Tibial artery (tissue), 4 donors: Measurements from ENCODE around the gene FASTKD1.
"Not testable (repeated sequence)": the region's sequence is repeated elsewhere in the genome, so short reads cannot be mapped to it uniquely, and the experiment has no call there.

Source experiments
- DNase-seq, 2 donors: peaks; one replicate each; pipeline ENCODE4 v3.0.0-alpha.2; 2019
- H3K27ac ChIP-seq, 2 donors: fragments of 200-600 bp; sonication (generic) in 1 of 2; 1 replicate in 1 of 2; 2 replicates in 1 of 2; pipeline ENCODE4 v1.5.1; 2018 to 2019; ENCODE audit warnings: mild to moderate bottlenecking in 1 of 2
- H3K27me3 ChIP-seq, 2 donors: fragments of 200-600 bp; sonication (generic) in 1 of 2; one replicate each; pipeline versions ENCODE4 v1.5.1 to v1.6.0; 2016 to 2019
- H3K36me3 ChIP-seq, 3 donors: fragments of 200-600 bp; sonication (generic) in 2 of 3; one replicate each; pipeline ENCODE4 v1.5.1; 2016 to 2019; ENCODE audit warnings: mild to moderate bottlenecking in 2 of 3
- H3K4me1 ChIP-seq, 4 donors: fragments of 200-600 bp; sonication (generic) in 2 of 4; 1 replicate in 3 of 4; 2 replicates in 1 of 4; pipeline ENCODE4 v1.5.1; 2016 to 2019
- H3K4me3 ChIP-seq, 2 donors: fragments of 200-600 bp; sonication (generic) in 1 of 2; 1 replicate in 1 of 2; 2 replicates in 1 of 2; pipeline ENCODE4 v1.5.1; 2018 to 2019; ENCODE audit warnings: mild to moderate bottlenecking in 2 of 2
- H3K9me3 ChIP-seq, 3 donors: fragments of 200-600 bp; sonication (generic) in 1 of 3; one replicate each; pipeline ENCODE4 v1.5.1; 2016 to 2019
- CTCF ChIP-seq, 2 experiments: fragments of 200-600 bp in 1 of 2; fragments of 450-650 bp in 1 of 2; IDR thresholded peaks; one replicate each; pipeline ENCODE4 v1.5.1; 2017 to 2019; ENCODE audit warnings: antibody characterized with exemption in 2 of 2, mild to moderate bottlenecking in 1 of 2, moderate library complexity in 1 of 2
- intact Hi-C: fragments of 100-400 bp; cut with DNase I; formaldehyde crosslinking; loops from one replicate; pipeline ENCODE4 v1.15.0; 2023; ENCODE audit warnings: low total_unique reads

The FASTKD1 gene

DNA sequence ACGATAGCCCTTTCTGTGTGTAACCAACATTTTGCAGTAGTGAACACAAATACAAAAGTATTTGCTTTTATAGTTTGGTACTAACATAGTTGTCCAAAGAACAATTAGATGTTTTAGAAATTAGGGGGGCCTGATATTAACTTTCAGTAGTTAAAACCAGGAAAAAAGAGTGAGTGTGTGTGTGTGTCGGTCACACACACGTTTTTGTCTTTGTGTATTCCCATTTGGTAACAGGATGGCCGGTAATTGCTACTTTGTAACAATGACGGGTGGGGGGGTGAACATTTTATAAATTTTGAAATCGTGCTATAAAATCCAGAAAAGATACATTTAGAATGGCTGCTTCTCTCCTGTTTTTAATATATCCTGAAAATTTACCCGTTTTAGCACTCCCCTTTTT is 12.0 kb upstream of the FASTKD1 start:
- TF ChIP-seq CTCF (IDR thresholded peaks at IDR 0.05) = no peak
- no peak for DNase-seq
- no peaks in the 10 kb centered on the region for H3K27me3 ChIP-seq
- intact Hi-C loops = no loop called here
- H3K9me3 ChIP-seq = no peaks in the 10 kb centered on the region
- peak overlapping the region; percentile 63 to 69 for H3K4me3 ChIP-seq
- H3K4me1 ChIP-seq = peaks cover 0 to 27% (median 19%) of the 10 kb centered on the region in 4 donors
- H3K36me3 ChIP-seq = no peaks in the 10 kb centered on the region
- peak overlapping the region; percentile 92 to 95 for H3K27ac ChIP-seq

- peak within 1 kb of the TSS; percentile 63 to 69 for H3K4me3 ChIP-seq
- intact Hi-C loops = no loop called here
These were observed 10.6 kb upstream of the FASTKD1 start, which contains the start of gene PPIG for GRCh38 chr2:169584005-169584877. TSS of gene PPIG (plus strand) at chr2:169584351. CDS start at chr2:169604042, 19,691 bp downstream.

DNA sequence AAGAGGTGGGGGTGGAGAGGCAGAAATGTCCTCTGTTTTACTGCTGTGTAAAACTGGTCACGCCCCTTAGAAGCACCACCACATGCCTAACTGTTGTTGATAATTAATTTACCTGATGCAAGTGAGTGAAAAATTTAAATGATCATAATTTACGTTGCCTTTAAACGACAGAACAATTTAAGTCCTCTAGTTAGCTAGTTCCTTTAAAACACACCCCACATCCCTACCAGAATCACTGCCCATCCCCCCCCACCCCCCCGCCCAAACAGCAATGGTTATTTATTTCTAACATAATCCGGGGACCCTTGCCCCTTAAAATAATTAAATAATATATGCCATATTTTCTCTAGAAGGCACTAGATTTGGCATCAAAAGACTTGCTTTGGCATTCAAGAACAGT is 9.9 kb upstream of the FASTKD1 start:
- TF ChIP-seq CTCF (IDR thresholded peaks at IDR 0.05) = no peak
- DNase-seq = no peak
- no peaks in the 10 kb centered on the region for H3K9me3 ChIP-seq
- H3K27ac ChIP-seq = peak overlapping the region; percentile 92 to 95
- peaks cover 0 to 27% (median 19%) of the 10 kb centered on the region in 4 donors for H3K4me1 ChIP-seq
- H3K4me3 ChIP-seq = no peak overlapping the region
- no peaks in the 10 kb centered on the region for H3K36me3 ChIP-seq
- intact Hi-C loops = no loop called here
- no peaks in the 10 kb centered on the region for H3K27me3 ChIP-seq

More at GRCh38 chr2:169584005-169584877, 10.6 kb upstream of the FASTKD1 start, which contains the start of gene PPIG:
- Histone ChIP-seq H3K4me1 (peaks cover 0 to 27% (median 19%) of the 10 kb centered on the region in 4 donors), H3K27me3 (no peaks in the 10 kb centered on the region), H3K27ac (peak within 1 kb of the TSS; percentile 92 to 95), H3K36me3 (no peaks in the 10 kb centered on the region), H3K9me3 (no peaks in the 10 kb centered on the region)
- DNase-seq = peak; percentile 91 to 92
- TF ChIP-seq CTCF (IDR thresholded peaks at IDR 0.05) = no peak

DNA sequence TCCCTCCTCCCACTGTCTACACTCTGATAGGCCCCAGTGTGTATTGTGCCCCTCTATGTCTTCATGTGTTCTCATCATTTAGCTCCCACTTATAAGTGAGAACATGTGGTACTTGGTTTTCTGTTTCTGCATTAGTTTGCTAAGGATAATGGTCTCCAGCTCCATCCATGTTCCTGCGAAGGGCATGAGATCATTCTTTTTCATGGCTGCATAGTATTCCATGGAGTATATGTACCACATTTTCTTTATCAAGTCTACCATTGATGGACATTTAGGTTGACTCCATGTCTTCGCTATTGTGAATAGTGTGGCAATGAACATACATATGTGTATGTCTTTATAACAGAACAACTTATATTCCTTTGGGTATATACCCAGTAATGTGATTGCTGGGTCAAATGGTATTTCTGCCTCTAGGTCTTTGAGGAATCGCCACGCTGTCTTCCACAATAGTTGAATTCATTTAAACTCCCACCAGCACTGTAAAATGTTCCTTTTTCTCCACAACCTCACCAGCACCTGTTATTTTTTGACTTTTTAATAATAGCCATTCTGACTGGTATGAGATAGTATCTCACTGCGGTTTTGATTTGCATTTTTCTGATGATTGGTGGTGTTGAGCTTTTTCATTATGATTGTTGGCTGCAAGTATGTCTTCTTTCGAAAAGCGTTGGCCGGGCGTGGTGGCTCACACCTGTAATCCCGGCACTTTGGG is 9.0 kb upstream of the FASTKD1 start:
- peaks cover 0 to 24% (median 19%) of the 10 kb centered on the region in 4 donors for H3K4me1 ChIP-seq
- H3K9me3 ChIP-seq, H3K4me3 ChIP-seq, DNase-seq, H3K27me3 ChIP-seq, H3K36me3 ChIP-seq, H3K27ac ChIP-seq, intact Hi-C loops: not testable (repeated sequence)

DNA sequence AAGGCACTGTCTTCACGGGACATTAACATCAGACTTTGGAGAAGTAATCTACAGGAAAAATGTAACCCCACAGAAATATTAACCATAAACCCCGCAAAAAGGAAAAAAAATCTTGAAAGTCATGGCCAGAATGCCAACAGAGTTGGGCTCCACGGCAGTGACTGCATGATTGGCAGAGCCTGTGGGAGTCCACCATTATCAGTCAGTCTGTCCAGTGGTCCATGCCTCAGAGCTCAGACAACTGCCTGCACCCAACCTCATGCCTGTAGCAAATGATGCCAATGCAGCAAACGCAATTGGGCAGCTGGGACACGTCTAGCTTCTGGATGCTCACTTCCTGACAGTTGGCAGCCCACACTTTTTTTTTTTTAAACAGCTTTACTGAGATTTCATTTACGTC is 5.4 kb upstream of the FASTKD1 start:
- no peak overlapping the region for H3K27ac ChIP-seq
- intact Hi-C loops = loop anchor here (5.0 kb wide), 1 partner anchor 248 kb away; the partner anchor contains the start of gene UBR3
- no peak overlapping the region for H3K4me3 ChIP-seq
- DNase-seq = no peak
- H3K4me1 ChIP-seq = peaks cover 0 to 3% (median 0%) of the 10 kb centered on the region in 4 donors
- H3K9me3 ChIP-seq = no peaks in the 10 kb centered on the region
- no peaks in the 10 kb centered on the region for H3K27me3 ChIP-seq
- H3K36me3 ChIP-seq = no peaks in the 10 kb centered on the region
- no peak for TF ChIP-seq CTCF (IDR thresholded peaks at IDR 0.05)

GRCh38 chr2:169575264-169575663 is 1.6 kb upstream of the FASTKD1 start:
- not testable (repeated sequence) for H3K4me3 ChIP-seq, H3K27ac ChIP-seq, H3K9me3 ChIP-seq, H3K27me3 ChIP-seq, DNase-seq, H3K36me3 ChIP-seq
- H3K4me1 ChIP-seq = peaks cover 0 to 14% (median 3%) of the 10 kb centered on the region in 4 donors
- intact Hi-C loops = loop anchor here (5.0 kb wide), 1 partner anchor 252 kb away; the partner anchor contains the start of gene UBR3

DNA sequence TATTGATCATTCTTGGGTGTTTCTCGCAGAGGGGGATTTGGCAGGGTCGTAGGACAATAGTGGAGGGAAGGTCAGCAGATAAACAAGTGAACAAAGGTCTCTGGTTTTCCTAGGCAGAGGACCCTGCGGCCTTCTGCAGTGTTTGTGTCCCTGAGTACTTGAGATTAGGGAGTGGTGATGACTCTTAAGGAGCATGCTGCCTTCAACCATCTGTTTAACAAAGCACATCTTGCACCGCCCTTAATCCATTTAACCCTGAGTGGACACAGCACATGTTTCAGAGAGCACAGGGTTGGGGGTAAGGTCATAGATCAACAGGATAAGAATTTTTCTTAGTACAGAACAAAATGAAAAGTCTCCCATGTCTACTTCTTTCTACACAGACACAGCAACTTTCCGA is 874 bp upstream of the FASTKD1 start:
- DNase-seq, H3K36me3 ChIP-seq, intact Hi-C loops, H3K4me3 ChIP-seq, H3K27ac ChIP-seq, H3K9me3 ChIP-seq, H3K27me3 ChIP-seq: not testable (repeated sequence)
- peaks cover 0 to 14% (median 3%) of the 10 kb centered on the region in 4 donors for H3K4me1 ChIP-seq
